SK-N-MC (cell line): Measurements from ENCODE around the gene ONECUT3.
"Not testable (repeated sequence)": the region's sequence is repeated elsewhere in the genome, so short reads cannot be mapped to it uniquely, and the experiment has no call there.

Experiments used
- EZH2 ChIP-seq: fragments of 200-600 bp; sonication (generic); IDR thresholded peaks from one replicate; pipeline ENCODE4 v1.6.1; 2017; ENCODE audit warnings: antibody characterized with exemption
- POLR2AphosphoS5 ChIP-seq: IDR thresholded peaks from 2 replicates; pipeline ENCODE4 v1.6.1; 2012; ENCODE audit warnings: mild to moderate bottlenecking, low read depth, low read length, borderline replicate concordance

- TF ChIP-seq POLR2AphosphoS5, EZH2: not testable (repeated sequence)
Observed at GRCh38 chr19:1706646-1707045, 46.7 kb upstream of the ONECUT3 start.
